ENCODE results near the gene SELENOS. TPM values are rescaled to one million over a fixed set of nuclear protein-coding genes. Genes with fewer than 3 reads are reported as not detected.

Gene SELENOS
- total RNA-seq: 10 to 100 TPM; 28.4 to 90.6 (median 42.7) TPM
- 100 to 1,000 TPM in 1 of 2 donors, 10 to 100 TPM in 1; 48.4 to 192 TPM for polyA plus RNA-seq
- long read RNA-seq, donor 1, transcript SELENOS-203 (6 exons, 1,188 nt): major isoform, 62 of 74 reads
- long read RNA-seq, donor 1, partial matches to known transcripts: 0 of 74 reads
- long read RNA-seq, donor 1, other reads (novel, unspliced or antisense): 6 of 74 reads
- long read RNA-seq, donor 2, transcript SELENOS-203 (6 exons, 1,188 nt): major isoform, 71 of 83 reads
- long read RNA-seq, donor 2, transcript SELENOS-206 (3 exons, 556 nt): minor isoform, 6 of 83 reads
- long read RNA-seq, donor 2, partial matches to known transcripts: 0 of 83 reads
- long read RNA-seq, donor 2, other reads (novel, unspliced or antisense): 4 of 83 reads
- long read RNA-seq, donor 3, transcript SELENOS-203 (6 exons, 1,188 nt): major isoform, 151 of 164 reads
- long read RNA-seq, donor 3, partial matches to known transcripts: 3 of 164 reads
- long read RNA-seq, donor 3, other reads (novel, unspliced or antisense): 8 of 164 reads

DNA sequence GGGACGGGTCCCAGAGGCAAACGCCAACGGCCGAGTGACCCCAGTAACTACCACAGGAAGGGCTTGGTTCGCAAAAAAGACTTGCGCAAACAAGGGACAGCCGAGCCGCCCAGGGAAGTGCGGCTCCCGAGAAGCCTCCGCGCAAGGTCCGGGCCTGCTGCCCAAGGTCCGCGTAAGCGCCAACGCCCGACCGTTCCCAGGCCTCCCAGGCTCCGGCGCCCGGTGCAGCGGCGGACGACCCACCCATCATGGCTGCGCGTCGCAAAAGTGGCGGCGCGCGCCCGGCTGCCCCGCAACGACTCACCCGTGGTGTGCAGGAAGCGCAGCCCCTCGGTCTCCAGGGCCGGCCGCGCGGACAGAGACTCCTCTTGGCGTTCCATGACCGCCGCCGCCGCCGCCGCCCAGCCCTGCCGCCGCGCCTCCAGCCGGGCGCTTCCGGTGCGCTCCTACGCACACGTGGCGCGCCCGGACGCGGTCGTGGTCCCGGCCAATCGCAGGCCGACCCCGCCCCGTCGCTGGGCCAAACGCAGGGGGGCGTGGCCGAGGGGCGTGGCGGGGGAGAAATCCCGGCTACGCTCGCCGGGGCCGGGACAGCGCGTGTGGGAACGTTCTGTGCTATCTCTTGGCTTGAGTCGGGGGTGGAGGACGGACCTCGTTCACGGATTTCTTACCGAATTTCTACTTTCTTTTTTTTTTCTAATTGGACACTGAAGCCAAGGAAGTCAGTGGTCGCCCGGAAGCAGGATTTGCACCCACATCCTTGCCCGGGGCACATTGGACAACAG lies at the start of gene SELENOS:
TSS of gene SELENOS (minus strand) at position 448 of the 785 bp plus-strand sequence. CDS start at position 380, 68 bp downstream.
- intact Hi-C loops (cut with DNase I): no loop called here
- DNase-seq (peak; percentile 91 to 94), ATAC-seq (peak; percentile 95 to 99 (median 97))
- H3K36me3 ChIP-seq: peaks cover 0 to 72% (median 52%) of the 10 kb centered on the region in 9 donors
- H3K4me1 ChIP-seq: peaks cover 2 to 38% (median 26%) of the 10 kb centered on the region in 9 donors
- TF ChIP-seq CTCF (IDR thresholded peaks at IDR 0.05): no peak
- 0 to 1% methylated on average over 87 to 91 of the region's 91 CpGs for WGBS, 2 donors
- peak within 1 kb of the TSS; percentile 87 to 95 (median 94) for H3K27ac ChIP-seq
- peak within 1 kb of the TSS; percentile 71 to 96 (median 88) for H3K4me3 ChIP-seq
- no peaks in the 10 kb centered on the region for H3K27me3 ChIP-seq
- H3K9me3 ChIP-seq: no peaks in the 10 kb centered on the region

DNA sequence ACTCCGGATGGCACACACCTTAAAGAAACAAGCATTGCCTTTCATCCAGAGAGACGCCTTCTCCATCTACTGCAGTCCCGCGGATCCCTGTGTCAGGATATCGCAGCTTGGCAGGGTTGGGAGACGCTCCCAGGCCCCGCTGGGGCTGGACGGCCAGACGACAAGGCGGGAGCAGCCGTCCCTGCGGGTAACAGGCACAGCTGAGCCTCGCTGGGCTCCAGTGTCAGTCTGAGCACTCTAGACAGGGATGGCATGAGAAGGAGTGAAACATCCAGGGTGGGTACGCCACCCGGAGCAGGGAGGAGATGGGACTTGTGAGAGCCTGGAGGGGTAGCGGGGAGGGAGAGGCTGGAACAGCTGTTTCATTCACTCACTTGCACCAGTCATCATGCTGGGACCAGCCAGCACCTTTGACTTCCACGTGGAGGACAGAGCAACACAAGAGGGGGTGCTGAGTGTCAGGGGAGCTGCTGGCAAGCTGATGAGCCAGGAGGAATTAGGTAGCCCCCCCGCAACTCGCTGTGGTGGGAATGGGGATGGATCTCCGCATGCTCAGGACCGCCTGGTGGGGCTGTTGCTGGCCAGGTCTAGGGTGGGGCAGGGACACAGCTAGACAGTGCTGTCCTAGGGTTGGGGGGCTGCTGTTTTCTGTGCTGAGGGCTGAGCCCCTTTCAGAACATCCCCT lies 49.3 kb upstream of the SELENOS start:
- Histone ChIP-seq H3K27ac (no peak overlapping the region), H3K36me3 (peaks cover 0 to 66% (median 0%) of the 10 kb centered on the region in 9 donors), H3K4me1 (no peaks in the 10 kb centered on the region), H3K4me3 (no peak overlapping the region), H3K9me3 (no peaks in the 10 kb centered on the region), H3K27me3 (peaks cover 0 to 6% (median 0%) of the 10 kb centered on the region in 7 donors)
- ATAC-seq (no peak), DNase-seq (no peak)
- 79 to 83% methylated on average over 21 of the region's 21 CpGs for WGBS, 2 donors
- intact Hi-C loops (cut with DNase I): no loop called here
- no peak for TF ChIP-seq CTCF (IDR thresholded peaks at IDR 0.05)

- no peak overlapping the region for H3K4me3 ChIP-seq
- no peak for DNase-seq
- no peaks in the 10 kb centered on the region for H3K9me3 ChIP-seq
- no peak for TF ChIP-seq CTCF (IDR thresholded peaks at IDR 0.05)
- no peak for ATAC-seq
- peaks cover 0 to 69% (median 0%) of the 10 kb centered on the region in 9 donors for H3K36me3 ChIP-seq
- intact Hi-C loops (cut with DNase I): no loop called here
- H3K4me1 ChIP-seq: peaks cover 0 to 1% (median 0%) of the 10 kb centered on the region in 9 donors
- peaks cover 0 to 6% (median 0%) of the 10 kb centered on the region in 7 donors for H3K27me3 ChIP-seq
- WGBS, 2 donors: 87 to 89% methylated on average over 8 of the region's 8 CpGs
- H3K27ac ChIP-seq: no peak overlapping the region
These were observed 48.7 kb upstream of the SELENOS start for GRCh38 chr15:101326026-101326315.
